GM19467 (cell line): ENCODE results near the gene TULP4.
"Not testable (repeated sequence)": the region's sequence is repeated elsewhere in the genome, so short reads cannot be mapped to it uniquely, and the experiment has no call there.

ENCODE experiments used
- ATAC-seq: cut with Tn5 transposase; IDR thresholded peaks from one replicate; pipeline ENCODE4 v1.9.1; 2021; ENCODE audit warnings: mild to moderate bottlenecking, moderate library complexity; ENCODE audit not compliant: unreplicated experiment

The TULP4 gene

DNA sequence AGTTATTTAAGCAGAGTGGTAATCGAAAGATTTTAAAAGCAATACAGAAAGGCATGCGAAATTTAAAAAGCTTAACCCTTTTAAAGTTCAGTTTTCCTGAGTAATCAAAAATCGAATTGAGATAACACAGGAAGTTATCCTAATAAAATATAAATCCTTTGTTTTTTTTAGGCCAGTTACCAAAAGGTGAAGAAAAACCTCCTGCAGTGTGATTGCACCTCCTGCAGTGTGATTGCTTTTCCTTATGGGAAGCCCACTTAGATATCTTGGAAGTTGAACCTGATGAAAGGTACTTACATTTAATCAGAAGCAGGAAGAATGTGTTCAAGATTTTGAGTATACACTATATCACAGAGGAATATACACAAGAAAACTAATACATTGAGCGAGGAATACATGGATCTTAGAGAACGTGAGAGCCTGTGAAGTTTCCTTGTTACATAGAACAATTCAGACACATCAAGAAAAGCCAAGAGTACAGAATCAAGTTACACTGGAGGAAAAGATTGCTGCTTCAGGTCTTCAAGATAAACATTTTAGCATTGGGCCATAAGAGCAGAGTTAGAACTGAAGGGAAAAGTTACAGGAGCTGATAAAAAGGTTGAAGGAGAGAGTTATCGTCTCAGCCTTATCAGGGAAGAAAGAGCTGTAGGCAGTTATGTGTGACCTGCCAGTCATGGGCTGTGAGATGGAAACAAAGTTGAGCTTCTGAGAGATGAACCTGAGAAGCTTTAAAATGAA, 240.0 kb downstream of the TULP4 start:
- ATAC-seq = no peak

DNA sequence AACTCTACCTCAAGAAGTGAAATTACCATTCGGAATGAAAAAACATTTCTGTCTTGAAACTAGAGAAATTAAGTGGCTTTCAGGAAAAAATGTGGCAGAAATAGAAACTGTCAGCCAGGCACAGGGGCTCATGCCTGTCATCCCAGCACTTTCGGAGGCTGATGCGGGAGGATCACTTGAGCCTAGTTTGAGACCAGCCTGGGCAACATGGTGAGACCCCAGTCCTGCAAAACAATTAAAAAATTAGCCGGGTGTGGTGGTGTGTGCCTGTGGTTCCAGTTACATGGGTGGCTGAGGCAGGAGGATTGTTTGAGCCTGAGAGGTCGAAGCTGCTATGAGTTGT, 240.5 kb downstream of the TULP4 start:
- no peak for ATAC-seq

DNA sequence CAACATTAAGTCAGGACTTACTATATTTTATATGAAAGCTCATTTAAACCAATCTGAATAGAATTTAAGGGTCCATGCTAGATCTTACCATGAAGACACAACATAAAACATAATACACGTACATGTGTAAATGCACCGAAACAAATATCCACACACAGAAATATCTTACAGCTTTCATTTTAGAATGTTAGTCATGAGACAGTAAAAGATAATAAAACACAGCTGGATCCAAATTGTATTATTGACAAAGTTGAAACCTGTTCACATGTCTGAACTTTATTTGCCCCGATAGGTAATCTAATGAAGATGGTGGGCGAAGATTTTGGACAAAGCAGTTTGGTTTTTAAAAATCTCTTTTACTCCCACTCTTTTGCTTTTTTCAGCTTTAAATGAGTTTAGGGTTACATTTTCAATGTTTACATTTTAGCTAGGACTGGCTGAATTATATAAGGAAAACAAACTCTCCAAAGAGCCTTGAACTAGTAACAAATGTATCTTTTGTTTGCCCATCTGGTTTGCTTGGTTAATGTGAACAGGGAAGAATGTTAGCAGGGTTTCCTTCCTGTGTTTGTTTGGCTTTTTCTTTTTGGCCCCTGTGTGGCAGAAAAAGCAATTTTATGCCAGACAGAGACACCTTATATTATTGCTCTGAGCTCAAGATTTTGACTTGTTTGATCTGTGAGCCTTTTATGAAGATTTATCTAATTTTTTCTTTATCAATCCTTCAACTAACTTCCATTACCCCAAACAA, 242.5 kb downstream of the TULP4 start:
- ATAC-seq = no peak

DNA sequence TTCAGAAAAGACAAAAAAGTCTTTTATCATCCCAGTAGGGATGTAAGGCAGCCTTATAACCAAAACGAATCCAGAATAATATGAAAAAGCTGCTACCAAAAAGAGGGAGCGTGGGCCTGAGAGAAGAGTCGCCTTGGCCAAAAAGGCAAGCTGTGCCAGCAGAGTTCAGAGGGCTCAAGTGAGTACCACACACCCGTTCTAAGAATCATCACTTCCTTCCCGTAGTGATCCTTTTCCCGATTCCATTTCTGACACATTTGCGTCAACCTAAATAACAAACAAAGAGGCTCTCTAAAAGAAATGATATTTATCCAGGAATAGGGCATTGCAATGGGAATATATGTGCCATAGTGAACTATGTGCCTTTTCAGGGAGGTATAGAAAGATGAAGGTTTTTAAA, 243.8 kb downstream of the TULP4 start:
- ATAC-seq = no peak

DNA sequence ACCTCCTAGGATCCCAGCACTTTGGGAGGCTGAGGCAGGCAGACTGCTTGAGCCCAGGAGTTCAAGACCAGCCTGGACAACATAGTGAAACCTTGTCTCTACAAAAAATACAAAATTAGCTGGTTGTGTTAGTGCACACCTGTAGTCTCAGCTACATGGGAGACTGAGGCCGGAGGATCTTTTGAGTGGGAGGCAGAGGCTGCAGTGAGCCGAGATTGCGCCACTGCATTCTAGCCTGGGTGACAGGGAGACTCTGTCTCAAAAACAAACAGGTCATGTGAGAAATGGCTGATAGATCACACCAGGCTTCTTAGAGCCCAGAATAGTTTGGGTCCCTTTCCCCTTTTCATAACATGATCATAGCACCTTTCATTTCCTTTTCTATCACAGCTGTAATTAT, 244.8 kb downstream of the TULP4 start:
- not testable (repeated sequence) for ATAC-seq

DNA sequence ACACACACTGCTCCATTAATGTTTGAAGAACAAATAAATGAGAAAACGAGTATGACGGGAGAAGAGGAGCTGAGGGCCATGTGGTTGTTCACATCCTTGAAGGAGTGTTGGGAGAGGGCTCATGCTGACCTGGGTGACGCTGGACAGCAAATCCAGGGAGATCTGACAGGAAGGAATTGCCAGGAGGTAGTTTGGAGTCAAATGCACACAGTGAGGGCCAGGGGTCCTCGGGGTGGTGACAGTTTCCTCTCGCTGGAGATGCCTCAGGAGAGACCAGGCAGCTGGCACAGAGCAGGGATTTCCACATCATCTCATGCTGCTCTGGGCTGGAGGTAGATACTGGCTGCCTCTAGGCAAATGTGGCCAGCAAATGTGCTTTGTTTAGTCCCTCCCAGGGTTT, 245.7 kb downstream of the TULP4 start:
- ATAC-seq = no peak

DNA sequence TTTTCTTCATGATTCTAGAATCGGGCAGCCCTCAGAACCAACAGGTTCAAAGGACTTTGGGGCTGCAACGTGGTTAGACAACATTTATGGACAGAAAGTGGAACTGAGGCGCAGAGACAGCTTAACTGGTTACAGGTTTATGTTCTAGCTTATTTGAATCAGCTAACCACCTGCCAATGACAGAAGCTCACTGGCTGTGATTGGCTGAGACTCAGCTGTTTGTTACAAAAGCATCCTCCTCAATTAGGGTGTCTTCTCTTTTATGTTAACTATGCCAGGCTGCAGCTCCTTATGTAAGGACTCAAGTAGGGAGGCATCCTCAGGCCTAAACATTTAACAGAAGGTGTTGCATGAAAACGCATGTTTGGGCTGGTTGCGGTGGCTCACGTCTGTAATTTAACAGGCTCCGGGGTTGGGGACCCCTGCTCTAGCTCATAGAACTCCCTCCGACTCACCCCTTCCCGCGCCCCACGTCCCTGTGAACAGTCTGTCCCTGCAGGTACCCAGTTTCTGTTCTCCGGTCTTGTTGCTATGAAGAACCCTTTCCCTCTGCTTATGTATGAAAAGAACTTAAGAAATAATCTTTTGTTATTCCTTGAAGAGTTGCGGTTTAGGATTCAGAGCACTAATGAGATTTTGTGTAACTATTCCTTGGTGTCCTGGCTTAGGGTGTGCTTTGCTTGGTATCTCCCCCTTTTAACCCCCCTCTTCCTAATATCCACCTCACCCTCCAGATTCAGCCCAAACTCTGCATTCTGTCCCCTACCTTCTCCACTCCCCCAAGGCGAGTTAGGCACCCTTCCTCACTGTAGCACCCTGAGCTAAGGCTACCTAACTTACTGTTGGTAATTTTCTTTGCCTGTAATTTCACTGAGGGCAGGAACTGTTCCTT, 246.4 kb downstream of the TULP4 start:
- ATAC-seq = no peak

DNA sequence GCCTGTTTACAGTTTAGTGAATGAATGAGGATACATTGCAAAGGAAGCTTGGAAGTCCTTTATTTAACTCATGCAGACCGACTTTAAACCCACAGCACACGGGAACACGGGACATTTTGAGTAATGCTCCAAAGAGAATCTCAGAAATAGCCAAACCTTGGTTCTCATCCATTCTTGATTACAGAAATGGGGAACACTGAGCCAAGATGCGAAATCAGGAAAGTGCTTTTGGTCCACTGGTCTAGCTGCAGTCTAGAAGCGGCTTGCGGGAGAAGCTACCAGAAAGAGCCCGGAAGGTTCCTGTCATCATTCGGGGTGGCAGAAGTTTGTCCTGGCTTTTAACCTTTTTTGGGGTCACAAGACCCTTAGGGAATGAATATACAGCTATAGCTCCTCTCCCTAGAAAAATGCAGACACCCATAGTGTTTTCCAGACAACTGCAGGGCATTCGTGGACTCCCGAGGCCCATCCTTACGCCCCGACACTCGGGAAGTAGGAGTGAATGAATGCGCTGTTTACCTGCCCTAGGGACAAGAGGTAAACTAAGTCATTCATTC, 247.2 kb downstream of the TULP4 start:
- no peak for ATAC-seq

DNA sequence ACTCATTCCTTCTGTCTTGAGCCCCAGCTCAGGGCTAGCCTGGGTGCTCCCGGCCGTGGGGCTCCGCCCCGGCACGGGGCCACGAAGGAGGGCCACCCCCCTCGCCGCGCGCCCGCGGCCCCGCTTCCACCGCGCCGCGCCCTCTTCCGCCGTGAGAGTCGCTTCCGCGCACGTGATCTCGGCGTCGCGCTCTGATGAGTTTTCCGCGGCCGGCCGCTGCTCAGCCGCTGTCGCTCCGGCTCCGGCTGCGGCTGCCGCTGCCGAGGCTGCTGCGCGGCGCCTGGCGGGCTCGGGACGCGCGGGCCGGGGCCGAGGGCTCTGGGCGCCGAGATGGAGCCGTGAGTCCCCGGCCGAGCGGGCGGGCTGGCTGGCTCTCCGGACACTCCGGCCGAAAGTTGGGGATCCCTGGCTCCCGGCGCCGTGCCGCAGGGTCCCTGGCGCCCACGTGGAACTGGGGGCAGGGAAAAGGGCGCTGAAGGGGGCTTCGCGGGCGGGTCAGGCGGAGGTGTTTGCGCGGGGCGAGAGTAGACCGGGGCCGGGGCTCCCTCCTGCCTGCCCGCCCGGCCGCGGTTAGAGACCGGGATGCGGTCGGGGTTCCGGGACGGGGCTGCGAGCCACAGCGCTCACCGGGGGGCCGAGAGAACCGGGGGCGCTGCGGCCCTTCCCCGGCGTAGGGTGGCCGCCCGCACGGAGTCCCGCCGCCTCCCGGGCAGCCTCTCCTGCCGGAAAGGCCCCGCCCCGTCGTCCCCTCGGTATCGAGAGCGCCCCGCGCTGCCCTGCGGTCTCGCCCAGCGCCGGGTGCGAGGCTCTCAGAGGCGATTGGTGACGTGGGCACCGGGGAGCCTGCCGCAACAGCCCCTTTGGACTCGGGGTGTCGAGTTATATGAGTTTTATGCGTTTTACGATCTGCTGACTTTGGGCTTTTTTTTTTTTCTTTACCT, 247.9 kb downstream of the TULP4 start, which contains the start of gene TMEM181:
TSS of gene TMEM181 (plus strand) at position 197 of the 941 bp plus-strand sequence. CDS start at position 331, 134 bp downstream.
- ATAC-seq = peak; percentile 78

DNA sequence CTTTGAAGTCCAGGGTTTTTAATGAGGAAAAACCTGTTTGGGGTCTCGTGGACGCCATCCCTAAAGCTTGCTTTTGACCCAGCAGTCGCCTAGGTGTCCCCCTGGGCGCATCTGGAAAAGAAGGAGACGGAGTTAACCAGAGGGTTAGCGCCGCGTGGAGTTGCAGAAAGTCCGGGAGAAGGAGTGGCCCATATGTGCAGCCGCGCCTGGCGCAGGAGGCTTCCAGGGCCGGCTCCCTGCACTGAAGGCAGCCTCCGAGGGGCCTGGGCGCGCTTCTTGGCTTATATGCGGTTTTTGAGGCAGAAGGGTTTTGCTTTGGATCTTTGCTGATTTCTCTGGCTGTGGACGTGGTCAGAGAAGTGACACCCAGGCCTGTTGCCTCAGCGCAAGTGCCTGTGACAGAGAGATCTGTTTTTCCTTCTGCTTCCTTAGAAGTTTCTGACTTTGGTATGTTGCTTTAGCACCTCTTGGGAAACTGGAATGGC, 248.6 kb downstream of the TULP4 start:
- no peak for ATAC-seq
